ENCODE results near the gene ST8SIA1.

GRCh38 chr12:22272335-22273151, 62.0 kb downstream of the ST8SIA1 start:
- TF ChIP-seq POLR2A (IDR thresholded peaks at IDR 0.05) = no peak
- TF ChIP-seq CTCF (IDR thresholded peaks at IDR 0.05) = no peak
- TF ChIP-seq POLR2AphosphoS5 (IDR thresholded peaks at IDR 0.05) = no peak

All from suprapubic skin (tissue), 4 donors.